NT2/D1 (cell line): ENCODE results near the gene B3GAT3.
A peak's percentile ranks its signal among the peaks of the same experiment; 100 is the strongest.
"Not testable (repeated sequence)": the region's sequence is repeated elsewhere in the genome, so short reads cannot be mapped to it uniquely, and the experiment has no call there.

ENCODE experiments used
- DNase-seq: peaks from one replicate; pipeline ENCODE4 v3.0.0-alpha.2; 2011; ENCODE audit warnings: low read depth, low spot score
- H3K27me3 ChIP-seq: 2 replicates; pipeline ENCODE4 v1.6.0; 2011; ENCODE audit warnings: mild to moderate bottlenecking; ENCODE audit not compliant: insufficient read length, insufficient read depth
- H3K36me3 ChIP-seq: 2 replicates; pipeline ENCODE4 v1.6.1; 2011; ENCODE audit warnings: mild to moderate bottlenecking, low read length, mixed read lengths; ENCODE audit not compliant: insufficient read depth, insufficient read length
- H3K4me1 ChIP-seq: 2 replicates; pipeline ENCODE4 v1.5.1; 2011; ENCODE audit not compliant: insufficient read depth, insufficient read length
- H3K4me3 ChIP-seq: 2 replicates; pipeline ENCODE4 v1.5.1; 2011; ENCODE audit warnings: low read depth; ENCODE audit not compliant: insufficient read length
- H3K9ac ChIP-seq: 2 replicates; pipeline ENCODE4 v1.6.0; 2011; ENCODE audit warnings: low read depth; ENCODE audit not compliant: insufficient read length
- H3K9me3 ChIP-seq: 2 replicates; pipeline ENCODE4 v1.5.1; 2011; ENCODE audit warnings: mild to moderate bottlenecking, low read length; ENCODE audit not compliant: insufficient read depth
- SUZ12 ChIP-seq: IDR thresholded peaks from 2 replicates; pipeline ENCODE4 v1.6.1; 2011; ENCODE audit not compliant: insufficient read length, insufficient read depth; ENCODE audit errors: extremely low read depth
- YY1 ChIP-seq: IDR thresholded peaks from 2 replicates; pipeline ENCODE4 v1.6.1; 2011; ENCODE audit not compliant: insufficient read length, insufficient read depth
- ZNF274 ChIP-seq: IDR thresholded peaks from 2 replicates; pipeline ENCODE4 v1.6.1; 2011; ENCODE audit warnings: mild to moderate bottlenecking, low read depth, low read length

Gene B3GAT3

DNA sequence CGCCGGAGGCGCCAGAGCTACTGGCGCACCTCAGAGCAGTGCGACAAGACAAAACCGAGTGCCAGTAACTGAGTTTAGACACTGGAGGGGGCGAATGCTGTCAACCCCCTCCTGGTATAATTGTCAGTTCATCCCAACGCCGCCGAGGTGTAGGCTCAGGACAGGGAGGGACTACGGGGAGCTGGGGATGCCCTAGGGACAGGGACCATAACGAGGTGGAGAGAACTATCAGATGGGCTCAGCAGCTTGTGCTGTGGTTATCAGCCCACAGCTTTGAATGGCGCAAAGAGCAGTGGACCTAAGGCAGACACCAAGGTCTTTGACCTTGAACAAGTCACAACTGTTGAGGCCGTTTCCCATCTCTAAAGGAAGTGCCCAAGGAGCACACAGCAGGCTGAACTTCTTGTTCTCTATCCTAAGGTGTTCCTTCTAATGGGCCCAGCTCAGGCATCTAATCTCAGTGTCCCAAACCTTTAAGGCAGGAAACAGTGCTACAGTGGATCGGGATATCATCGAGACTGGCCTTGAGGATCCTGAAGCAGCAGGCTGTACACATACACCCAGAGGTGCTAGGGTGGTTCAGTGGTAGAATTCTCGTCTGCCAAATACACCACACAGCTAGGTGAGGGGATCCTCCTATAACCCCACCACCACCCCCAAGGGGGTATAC, 29.5 kb downstream of the B3GAT3 start:
- peak overlapping the region; percentile 89 for H3K9ac ChIP-seq
- DNase-seq: no peak
- no peak for TF ChIP-seq ZNF274
- no peak for TF ChIP-seq SUZ12
- no peak for TF ChIP-seq YY1
- H3K27me3 ChIP-seq: no peaks in the 10 kb centered on the region
- no peaks in the 10 kb centered on the region for H3K9me3 ChIP-seq
- H3K4me3 ChIP-seq: peak overlapping the region; percentile 39
- peaks cover 14% of the 10 kb centered on the region for H3K4me1 ChIP-seq
- peaks cover 65% of the 10 kb centered on the region for H3K36me3 ChIP-seq

DNA sequence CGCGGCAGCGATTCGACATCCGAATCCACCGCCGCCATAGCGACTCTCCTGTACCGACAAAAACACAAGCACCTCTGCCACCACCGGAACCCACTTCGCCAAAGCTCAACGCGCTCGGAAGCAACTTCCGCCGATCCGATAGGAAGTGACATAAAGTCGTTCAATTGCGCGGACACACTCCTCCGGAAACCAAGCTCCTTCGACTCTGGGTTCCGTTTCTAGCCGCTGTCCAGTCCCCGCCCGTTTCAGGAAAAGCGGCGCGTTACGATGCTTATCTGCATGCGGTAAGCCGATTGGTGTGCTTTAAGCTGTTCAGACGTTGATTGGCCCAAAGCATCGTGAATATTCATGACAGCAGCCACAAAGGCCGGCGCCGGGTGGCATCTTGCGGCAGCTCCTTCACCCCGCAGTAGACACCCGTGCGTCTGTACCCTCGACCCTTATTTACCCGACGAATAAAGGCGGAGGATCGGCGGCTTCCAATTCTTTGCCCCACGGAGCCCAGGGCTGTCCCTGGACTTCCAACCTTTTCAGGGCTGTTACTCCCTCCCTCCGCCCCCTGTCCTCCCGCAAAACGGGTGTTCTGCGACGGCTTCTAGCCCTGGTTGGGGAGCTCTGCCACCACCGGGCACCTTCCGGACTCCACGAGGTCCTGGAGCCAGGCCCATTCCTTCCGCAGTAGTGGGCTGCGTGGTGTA, 30.2 kb downstream of the B3GAT3 start, which contains the start of gene TUT1:
Gene TUT1, minus strand, starts transcription at position 76 of the 698 bp plus-strand sequence. Its CDS starts 38 bp downstream, at position 38.
- Histone ChIP-seq H3K9me3 (no peaks in the 10 kb centered on the region), H3K4me3 (peak within 1 kb of the TSS; percentile 77), H3K36me3 (peaks cover 61% of the 10 kb centered on the region), H3K4me1 (peaks cover 14% of the 10 kb centered on the region), H3K27me3 (no peaks in the 10 kb centered on the region), H3K9ac (peak within 1 kb of the TSS; percentile 89)
- peak; percentile 99 for DNase-seq
- no peak for TF ChIP-seq SUZ12
- peak; percentile 45 for TF ChIP-seq YY1

DNA sequence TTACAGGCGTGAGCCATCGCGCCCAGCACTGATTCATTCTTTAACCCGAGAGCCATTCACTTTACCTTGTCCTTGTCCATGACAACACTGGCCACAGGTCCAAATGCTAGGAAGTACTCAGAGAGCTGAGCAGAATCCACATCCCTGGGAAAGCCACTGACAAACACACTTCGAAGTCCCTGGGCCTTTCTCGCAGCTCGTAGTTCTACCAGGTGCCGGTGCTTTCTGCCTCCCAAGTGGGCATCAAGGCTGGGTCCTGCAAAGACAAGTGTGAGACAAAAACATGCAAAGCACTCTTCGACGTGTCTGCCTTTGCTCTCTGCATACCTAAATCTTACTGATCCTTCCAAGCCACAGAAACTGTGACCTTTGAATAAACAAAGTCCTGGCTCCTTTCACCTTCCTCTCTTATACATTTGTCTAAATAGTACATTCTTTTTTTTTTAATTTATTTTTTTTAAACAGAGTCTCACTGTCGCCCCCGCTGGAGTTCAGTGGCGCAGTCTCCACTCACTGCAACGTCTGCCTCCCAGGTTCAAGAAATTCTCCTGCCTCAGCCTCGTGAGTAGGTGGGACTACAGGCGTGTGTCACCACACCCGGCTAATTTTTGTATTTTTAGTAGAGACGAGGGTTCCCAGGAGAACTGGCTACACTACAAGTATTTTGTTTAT, 32.7 kb downstream of the B3GAT3 start:
- DNase-seq: no peak
- no peak overlapping the region for H3K9ac ChIP-seq
- TF ChIP-seq SUZ12 (no peak), ZNF274 (no peak), YY1 (no peak)
- peaks cover 49% of the 10 kb centered on the region for H3K36me3 ChIP-seq
- peaks cover 14% of the 10 kb centered on the region for H3K4me1 ChIP-seq
- H3K27me3 ChIP-seq: no peaks in the 10 kb centered on the region
- H3K4me3 ChIP-seq: no peak overlapping the region
- H3K9me3 ChIP-seq: no peaks in the 10 kb centered on the region

DNA sequence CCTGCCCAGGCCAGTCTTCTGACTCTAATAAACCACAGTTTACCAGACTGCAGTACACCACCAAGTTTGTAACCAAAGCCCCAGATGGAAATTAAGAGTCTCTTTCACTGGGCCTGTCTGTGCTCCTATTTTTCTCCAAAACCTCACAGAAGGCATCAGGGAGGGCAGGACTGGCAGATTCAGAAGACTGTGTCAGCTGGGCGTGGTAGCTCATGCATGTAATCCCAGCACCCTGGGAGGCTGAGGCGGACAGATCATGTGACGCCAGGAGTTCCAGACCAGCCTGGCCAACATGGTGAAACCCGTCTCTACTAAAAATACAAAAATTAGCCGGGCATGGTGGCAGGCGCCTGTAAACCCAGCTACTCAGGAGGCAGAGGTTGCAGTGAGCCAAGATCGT, 36.4 kb downstream of the B3GAT3 start:
- H3K4me1 ChIP-seq, H3K4me3 ChIP-seq, H3K9me3 ChIP-seq, H3K9ac ChIP-seq, DNase-seq, H3K27me3 ChIP-seq: not testable (repeated sequence)
- peaks cover 52% of the 10 kb centered on the region for H3K36me3 ChIP-seq

GRCh38 chr11:62581735-62582134, 40.1 kb downstream of the B3GAT3 start:
- H3K4me3 ChIP-seq, H3K27me3 ChIP-seq, DNase-seq, H3K4me1 ChIP-seq, H3K9ac ChIP-seq, H3K9me3 ChIP-seq: not testable (repeated sequence)
- peaks cover 61% of the 10 kb centered on the region for H3K36me3 ChIP-seq

- Histone ChIP-seq H3K9ac (no peak overlapping the region), H3K36me3 (peaks cover 64% of the 10 kb centered on the region), H3K4me3 (no peak overlapping the region), H3K9me3 (peaks cover 4% of the 10 kb centered on the region; the same call in 1 of the 2 replicates), H3K27me3 (no peaks in the 10 kb centered on the region), H3K4me1 (no peaks in the 10 kb centered on the region)
- DNase-seq: no peak
- TF ChIP-seq YY1 (no peak), ZNF274 (no peak), SUZ12 (no peak)
These were observed 40.6 kb downstream of the B3GAT3 start for GRCh38 chr11:62580959-62581715.

DNA sequence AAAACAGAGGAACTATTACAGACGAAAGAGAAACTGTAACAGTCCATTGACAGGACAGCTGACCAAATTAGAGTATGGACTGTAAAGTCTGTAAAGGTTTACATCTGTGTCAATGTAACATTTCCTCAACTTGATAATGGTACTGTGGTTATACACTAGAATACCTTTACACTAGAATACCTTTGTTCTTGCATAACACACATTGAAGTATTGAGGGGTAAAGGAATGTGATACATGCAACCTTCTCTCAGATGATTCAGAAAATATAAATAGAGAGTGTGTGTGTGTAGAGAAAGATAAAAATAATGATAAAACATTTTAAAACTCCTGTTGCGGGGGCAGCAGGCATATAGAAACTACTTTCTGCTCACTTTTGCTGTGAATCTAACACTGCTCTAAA, 42.5 kb downstream of the B3GAT3 start:
- Histone ChIP-seq H3K9me3 (peaks cover 4% of the 10 kb centered on the region; the same call in 1 of the 2 replicates), H3K27me3 (no peaks in the 10 kb centered on the region), H3K4me1 (peaks cover 8% of the 10 kb centered on the region), H3K4me3 (no peak overlapping the region), H3K9ac (no peak overlapping the region), H3K36me3 (peaks cover 66% of the 10 kb centered on the region)
- no peak for DNase-seq
- TF ChIP-seq YY1 (no peak), ZNF274 (no peak)
